Measurements from ENCODE around the gene BORCS5.

- TF ChIP-seq RAD21 (IDR thresholded peaks at IDR 0.05; ENCODE audit: low read length) = no peak
- no peak for TF ChIP-seq CTCF (conservative IDR thresholded peaks at IDR 0.05; ENCODE audit: low read depth, low read length)
- no peak for TF ChIP-seq USF2 (IDR thresholded peaks at IDR 0.05; ENCODE audit: low read depth, low read length)
- TF ChIP-seq FOS (IDR thresholded peaks at IDR 0.05; ENCODE audit: low read depth, low read length) = no peak
- TF ChIP-seq MAFK (IDR thresholded peaks at IDR 0.05; ENCODE audit: low read depth, low read length) = no peak
- no peak for TF ChIP-seq BHLHE40 (IDR thresholded peaks at IDR 0.05; ENCODE audit: low read depth, low read length)
- no peak for TF ChIP-seq RCOR1 (IDR thresholded peaks at IDR 0.05; ENCODE audit: insufficient replicate concordance, low read length)
- no peak for TF ChIP-seq POLR2A (IDR thresholded peaks at IDR 0.05; ENCODE audit: low read depth, low read length)
- TF ChIP-seq RFX5 (IDR thresholded peaks at IDR 0.05; ENCODE audit: low read depth, low read length) = no peak
- TF ChIP-seq SMC3 (IDR thresholded peaks at IDR 0.05; ENCODE audit: low read depth, low read length) = no peak
- TF ChIP-seq CHD1 (IDR thresholded peaks at IDR 0.05; ENCODE audit: low read depth, low read length) = no peak
- no peak for TF ChIP-seq NFE2L2 (IDR thresholded peaks at IDR 0.05; ENCODE audit: low read depth, low read length)
- TF ChIP-seq CEBPB (IDR thresholded peaks at IDR 0.05; ENCODE audit: low read depth, low read length) = no peak
Observed at GRCh38 chr12:12400793-12401192, 43.9 kb downstream of the BORCS5 start.

All from IMR-90 (cell line).